Measurements from ENCODE around the gene SLC12A7. TPM values are rescaled to one million over a fixed set of nuclear protein-coding genes. Genes with fewer than 3 reads are reported as not detected.

SLC12A7 gene
- total and polyA plus RNA-seq, 9 of the 15 experiments (the other 6 are each of a cell fraction or from before 2014, with no cell fraction given): 0.01 to 3.1 (median 0.56) TPM

DNA sequence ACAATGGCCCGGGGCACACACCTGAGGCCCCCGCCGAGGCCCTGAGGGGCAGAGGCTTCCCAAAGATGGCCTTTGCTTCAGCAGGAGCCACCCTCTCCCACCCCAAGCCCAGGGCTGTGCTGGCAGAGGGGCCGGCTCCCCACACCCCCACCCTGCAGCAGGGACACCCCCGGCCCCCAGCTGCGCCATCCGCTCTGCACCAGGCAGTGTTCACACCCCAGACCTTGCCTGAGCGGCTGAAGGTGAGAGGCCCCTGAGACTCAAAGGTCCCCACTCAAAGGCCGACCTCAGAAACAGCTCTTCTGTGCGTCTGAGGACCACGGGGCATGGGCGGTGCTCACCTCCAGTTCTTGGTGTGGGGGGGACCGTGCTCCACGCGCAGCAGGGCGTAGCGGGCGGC lies 37.6 kb downstream of the SLC12A7 start:
- BruUV-seq (replicated peaks): no TSS peak
- intact Hi-C loops (cut with micrococcal nuclease): no loop called here
- ChIA-PET CTCF (ENCODE audit: low intra/inter-chr PET ratio) (no interaction called here), POLR2A (no interaction called here)
- no peaks in the 10 kb centered on the region for H3K79me2 ChIP-seq (ENCODE audit: control insufficient read depth, insufficient read depth, low read length)
- no peak overlapping the region; a peak in 1 of 4 replicates for H3K9ac ChIP-seq (ENCODE audit: insufficient read depth in 1 of 2, low read depth in 2 of 2, low read length in 2 of 2)
- FAIRE-seq: no peak
- no peak overlapping the region for H3K4me2 ChIP-seq (ENCODE audit: insufficient read depth, low read length)
- 34% methylated on average over 13 of the region's 18 CpGs for WGBS (ENCODE audit: insufficient coverage, low coverage, missing lambda C conversion rate)
- H3K36me3 ChIP-seq (ENCODE audit: control insufficient read depth, insufficient read depth, low read length): no peaks in the 10 kb centered on the region
- peaks cover 0 to 40% of the 10 kb centered on the region in 2 experiments; a peak in 2 of 5 replicates for H3K4me1 ChIP-seq (replicated peaks in 1 of 2; ENCODE audit: control insufficient read depth in 2 of 2, insufficient read depth in 2 of 2, low read length in 2 of 2)
- H3K9me1 ChIP-seq (ENCODE audit: control insufficient read depth, insufficient read depth, low read length): no peaks in the 10 kb centered on the region
- no peaks in the 10 kb centered on the region for H3K9me3 ChIP-seq (replicated peaks; ENCODE audit: control insufficient read depth, insufficient read depth, low read depth, low read length)
- H3K27me3 ChIP-seq (ENCODE audit: control insufficient read depth in 2 of 2, insufficient read depth in 2 of 2, low read length in 2 of 2): peaks cover 0 to 30% of the 10 kb centered on the region in 2 experiments; a peak in 3 of 5 replicates
- H4K20me1 ChIP-seq (replicated peaks; ENCODE audit: control insufficient read depth, insufficient read depth, low read length): peaks cover 12% of the 10 kb centered on the region
- DNase-seq (ENCODE audit: extremely low read depth in 1 of 4, low spot score in 3 of 4): no peak
- ATAC-seq: no peak
- in situ Hi-C loops (cut with MboI): no loop called here
- no peak overlapping the region for H3K4me3 ChIP-seq
- H2AFZ ChIP-seq (ENCODE audit: low read depth, low read length): no peak overlapping the region
- no peak for TF ChIP-seq ZNF717 (CRISPR knock-in tag; IDR thresholded peaks at IDR 0.05)
- TF ChIP-seq ZNF586 (CRISPR knock-in tag; conservative IDR thresholded peaks at IDR 0.05): no peak
- TF ChIP-seq, protein P1, sequence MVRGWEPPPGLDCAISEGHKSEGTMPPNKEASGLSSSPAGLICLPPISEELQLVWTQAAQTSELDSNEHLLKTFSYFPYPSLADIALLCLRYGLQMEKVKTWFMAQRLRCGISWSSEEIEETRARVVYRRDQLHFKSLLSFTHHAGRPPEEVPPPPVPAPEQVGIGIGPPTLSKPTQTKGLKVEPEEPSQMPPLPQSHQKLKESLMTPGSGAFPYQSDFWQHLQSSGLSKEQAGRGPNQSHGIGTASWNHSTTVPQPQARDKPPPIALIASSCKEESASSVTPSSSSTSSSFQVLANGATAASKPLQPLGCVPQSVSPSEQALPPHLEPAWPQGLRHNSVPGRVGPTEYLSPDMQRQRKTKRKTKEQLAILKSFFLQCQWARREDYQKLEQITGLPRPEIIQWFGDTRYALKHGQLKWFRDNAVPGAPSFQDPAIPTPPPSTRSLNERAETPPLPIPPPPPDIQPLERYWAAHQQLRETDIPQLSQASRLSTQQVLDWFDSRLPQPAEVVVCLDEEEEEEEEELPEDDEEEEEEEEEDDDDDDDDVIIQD (CRISPR knock-in tag; IDR thresholded peaks at IDR 0.05): no peak
- TF ChIP-seq NCOA1 (IDR thresholded peaks at IDR 0.05; ENCODE audit: low read depth): no peak
- TF ChIP-seq, protein P2, sequence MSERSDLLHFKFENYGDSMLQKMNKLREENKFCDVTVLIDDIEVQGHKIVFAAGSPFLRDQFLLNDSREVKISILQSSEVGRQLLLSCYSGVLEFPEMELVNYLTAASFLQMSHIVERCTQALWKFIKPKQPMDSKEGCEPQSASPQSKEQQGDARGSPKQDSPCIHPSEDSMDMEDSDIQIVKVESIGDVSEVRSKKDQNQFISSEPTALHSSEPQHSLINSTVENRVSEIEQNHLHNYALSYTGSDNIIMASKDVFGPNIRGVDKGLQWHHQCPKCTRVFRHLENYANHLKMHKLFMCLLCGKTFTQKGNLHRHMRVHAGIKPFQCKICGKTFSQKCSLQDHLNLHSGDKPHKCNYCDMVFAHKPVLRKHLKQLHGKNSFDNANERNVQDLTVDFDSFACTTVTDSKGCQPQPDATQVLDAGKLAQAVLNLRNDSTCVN (CRISPR knock-in tag; IDR thresholded peaks at IDR 0.05): no peak
- TF ChIP-seq RUNX1 (IDR thresholded peaks at IDR 0.05; ENCODE audit: low read depth): no peak
- no peak for TF ChIP-seq BRF1 (IDR thresholded peaks at IDR 0.05; ENCODE audit: borderline replicate concordance, extremely low read depth, insufficient read length)
- no peak for TF ChIP-seq ZNF408 (CRISPR knock-in tag; IDR thresholded peaks at IDR 0.05; ENCODE audit: low read depth)
- TF ChIP-seq HMG20B (CRISPR knock-in tag; IDR thresholded peaks at IDR 0.05): no peak
- TF ChIP-seq BRD4 (IDR thresholded peaks at IDR 0.05): no peak
- H3K27ac ChIP-seq (ENCODE audit: extremely low read depth, low read depth, low read length): no peak overlapping the region

Data from K562 (cell line).